HG03432 (cell line): ENCODE measurements around the gene LTBP2.
A peak's percentile ranks its signal among the peaks of the same experiment; 100 is the strongest.

Experiments
- ATAC-seq: cut with Tn5 transposase; IDR thresholded peaks from one replicate; pipeline ENCODE4 v1.9.1; 2021; ENCODE audit warnings: mild to moderate bottlenecking, moderate library complexity; ENCODE audit not compliant: unreplicated experiment

Gene LTBP2

GRCh38 chr14:74614508-74615495 is 2.8 kb upstream of the LTBP2 start:
- no peak for ATAC-seq

GRCh38 chr14:74613211-74613914 is 1.3 kb upstream of the LTBP2 start:
- no peak for ATAC-seq

- peak; percentile 75 for ATAC-seq
Measured at GRCh38 chr14:74612350-74613021, 449 bp upstream of the LTBP2 start.

- no peak for ATAC-seq
Measured at GRCh38 chr14:74610866-74611649, 979 bp downstream of the LTBP2 start.

GRCh38 chr14:74610199-74610865 is 1.7 kb downstream of the LTBP2 start:
- no peak for ATAC-seq

GRCh38 chr14:74609721-74610120 is 2.3 kb downstream of the LTBP2 start:
- ATAC-seq: no peak

GRCh38 chr14:74608959-74609611 is 3.0 kb downstream of the LTBP2 start:
- no peak for ATAC-seq

GRCh38 chr14:74606727-74607126 is 5.3 kb downstream of the LTBP2 start:
- ATAC-seq: no peak

- ATAC-seq: no peak
Measured at GRCh38 chr14:74605531-74606223, 6.4 kb downstream of the LTBP2 start.

GRCh38 chr14:74604911-74605310 is 7.1 kb downstream of the LTBP2 start:
- ATAC-seq: no peak

GRCh38 chr14:74604157-74604556 is 7.9 kb downstream of the LTBP2 start:
- ATAC-seq: no peak

GRCh38 chr14:74601982-74602381 is 10.1 kb downstream of the LTBP2 start:
- no peak for ATAC-seq

- ATAC-seq: no peak
Measured at GRCh38 chr14:74599946-74600345, 12.1 kb downstream of the LTBP2 start.

GRCh38 chr14:74599321-74599761 is 12.7 kb downstream of the LTBP2 start:
- ATAC-seq: no peak

- no peak for ATAC-seq
Measured at GRCh38 chr14:74596741-74597450, 15.1 kb downstream of the LTBP2 start.

GRCh38 chr14:74595006-74595735 is 16.9 kb downstream of the LTBP2 start:
- no peak for ATAC-seq

- ATAC-seq: no peak
Measured at GRCh38 chr14:74594606-74595005, 17.4 kb downstream of the LTBP2 start.

- no peak for ATAC-seq
Measured at GRCh38 chr14:74594029-74594428, 18.0 kb downstream of the LTBP2 start.
